Measurements from ENCODE around the gene PDGFC. TPM values are rescaled to one million over a fixed set of nuclear protein-coding genes. Genes with fewer than 3 reads are reported as not detected.

The PDGFC gene, protein sequence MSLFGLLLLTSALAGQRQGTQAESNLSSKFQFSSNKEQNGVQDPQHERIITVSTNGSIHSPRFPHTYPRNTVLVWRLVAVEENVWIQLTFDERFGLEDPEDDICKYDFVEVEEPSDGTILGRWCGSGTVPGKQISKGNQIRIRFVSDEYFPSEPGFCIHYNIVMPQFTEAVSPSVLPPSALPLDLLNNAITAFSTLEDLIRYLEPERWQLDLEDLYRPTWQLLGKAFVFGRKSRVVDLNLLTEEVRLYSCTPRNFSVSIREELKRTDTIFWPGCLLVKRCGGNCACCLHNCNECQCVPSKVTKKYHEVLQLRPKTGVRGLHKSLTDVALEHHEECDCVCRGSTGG
- 29.4 and 37.5 TPM in 2 replicates for total RNA-seq

DNA sequence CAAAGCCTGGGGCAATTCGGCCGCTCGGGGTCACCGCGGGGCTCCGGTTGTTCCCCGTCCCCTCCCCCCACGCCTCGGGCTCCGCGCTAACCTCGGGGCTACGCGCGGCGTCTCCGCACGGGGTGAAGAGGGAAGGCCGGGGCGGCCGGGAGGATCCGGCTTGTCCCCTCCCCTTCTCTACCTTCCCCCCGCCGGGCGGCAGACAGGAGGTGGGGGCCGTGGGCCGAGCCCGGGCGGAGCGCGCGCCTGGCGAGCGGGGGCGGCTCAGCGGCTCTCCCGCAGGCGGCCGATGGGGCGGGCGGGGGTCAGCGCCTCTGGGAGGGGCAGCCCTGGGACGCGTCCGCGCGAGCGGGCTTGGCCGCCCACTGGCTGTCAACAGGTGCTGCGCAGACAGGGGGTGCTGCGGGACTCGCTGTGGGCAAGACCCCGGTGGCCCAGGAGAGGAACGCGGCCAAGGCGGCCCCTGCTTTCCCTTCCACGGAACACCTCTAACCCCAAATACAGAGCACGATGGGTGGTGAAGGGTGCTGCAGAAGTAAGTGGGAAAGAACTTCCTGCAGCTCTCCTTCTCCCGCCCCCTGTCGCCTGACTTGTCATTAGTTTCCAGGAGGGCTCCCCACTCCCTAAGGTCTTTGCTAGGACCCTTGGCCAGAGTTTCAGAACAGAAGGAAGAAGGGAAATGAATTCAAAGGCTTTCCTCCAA lies at the start of gene PDGFC:
Gene PDGFC (minus strand): TSS at position 124 of the 703 bp plus-strand sequence. CDS start 896 bp downstream, outside the sequence.

Other genes starting within 250 kb of the PDGFC start
- gene GLRB, start 104.4 kb upstream of the PDGFC start, total RNA-seq = 3.9 and 4.2 TPM in 2 replicates
- gene GRIA2, start 248.9 kb upstream of the PDGFC start, total RNA-seq = not detected in 2 replicates